ENCODE results near the gene CTTN.

CTTN gene

GRCh38 chr11:70456921-70457532 is 58.7 kb downstream of the CTTN start:
- peak; percentile 9 for DNase-seq (ENCODE audit: low read depth)

DNA sequence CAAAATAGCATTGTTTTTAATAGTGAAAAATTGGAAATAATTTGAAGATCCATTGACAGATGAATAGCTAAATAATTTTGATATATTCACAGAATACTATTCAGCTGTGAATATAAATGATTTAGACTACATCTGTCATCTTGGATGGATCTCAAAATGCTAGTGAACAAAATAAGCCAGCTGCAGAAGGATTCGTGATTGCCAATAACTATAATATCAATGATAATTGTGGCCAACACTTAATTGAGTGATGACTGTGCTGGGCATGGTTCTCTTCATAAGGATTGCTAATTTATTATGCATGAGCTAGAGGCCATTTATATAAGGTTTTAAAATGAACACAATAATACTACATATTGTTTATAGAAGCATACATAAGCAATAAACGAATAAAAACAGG is 60.4 kb downstream of the CTTN start:
- no peak for DNase-seq (ENCODE audit: low read depth)

- DNase-seq (ENCODE audit: low read depth): no peak
These were observed 61.8 kb downstream of the CTTN start for GRCh38 chr11:70460111-70460510.

GRCh38 chr11:70460964-70461363 is 62.6 kb downstream of the CTTN start:
- DNase-seq (ENCODE audit: low read depth): no peak

DNA sequence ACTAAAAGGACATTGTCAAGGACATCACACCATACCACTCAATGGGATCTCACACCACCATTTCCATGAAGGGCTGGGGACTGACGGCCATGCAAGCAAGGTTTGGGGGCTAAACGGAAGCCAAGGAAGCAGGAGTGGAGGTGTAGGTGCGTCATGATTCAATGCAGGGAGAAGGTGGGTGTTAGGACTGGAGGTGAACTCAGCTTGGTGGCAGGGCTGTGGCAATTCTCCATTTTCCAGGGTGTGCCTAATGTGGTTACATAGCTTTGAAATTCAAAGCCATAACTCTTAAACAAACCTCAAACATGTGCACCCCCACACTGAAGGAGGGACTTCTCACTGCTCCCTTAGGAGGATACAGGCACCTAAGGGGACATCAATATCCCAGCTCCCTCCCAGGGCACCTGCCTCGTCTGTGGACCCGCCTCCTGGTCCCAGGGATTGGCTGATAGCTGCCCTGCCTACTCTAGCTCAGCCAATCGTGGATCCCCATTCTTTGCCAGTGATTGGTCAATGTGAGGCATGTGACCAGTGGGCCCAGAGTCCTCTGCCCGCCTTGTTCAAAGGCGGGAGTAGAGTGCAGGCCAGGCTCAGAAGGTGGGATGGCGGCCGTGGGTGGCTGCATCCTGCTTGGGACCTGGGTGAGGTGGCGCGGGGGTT is 64.6 kb downstream of the CTTN start:
- DNase-seq (ENCODE audit: low read depth): no peak

DNA sequence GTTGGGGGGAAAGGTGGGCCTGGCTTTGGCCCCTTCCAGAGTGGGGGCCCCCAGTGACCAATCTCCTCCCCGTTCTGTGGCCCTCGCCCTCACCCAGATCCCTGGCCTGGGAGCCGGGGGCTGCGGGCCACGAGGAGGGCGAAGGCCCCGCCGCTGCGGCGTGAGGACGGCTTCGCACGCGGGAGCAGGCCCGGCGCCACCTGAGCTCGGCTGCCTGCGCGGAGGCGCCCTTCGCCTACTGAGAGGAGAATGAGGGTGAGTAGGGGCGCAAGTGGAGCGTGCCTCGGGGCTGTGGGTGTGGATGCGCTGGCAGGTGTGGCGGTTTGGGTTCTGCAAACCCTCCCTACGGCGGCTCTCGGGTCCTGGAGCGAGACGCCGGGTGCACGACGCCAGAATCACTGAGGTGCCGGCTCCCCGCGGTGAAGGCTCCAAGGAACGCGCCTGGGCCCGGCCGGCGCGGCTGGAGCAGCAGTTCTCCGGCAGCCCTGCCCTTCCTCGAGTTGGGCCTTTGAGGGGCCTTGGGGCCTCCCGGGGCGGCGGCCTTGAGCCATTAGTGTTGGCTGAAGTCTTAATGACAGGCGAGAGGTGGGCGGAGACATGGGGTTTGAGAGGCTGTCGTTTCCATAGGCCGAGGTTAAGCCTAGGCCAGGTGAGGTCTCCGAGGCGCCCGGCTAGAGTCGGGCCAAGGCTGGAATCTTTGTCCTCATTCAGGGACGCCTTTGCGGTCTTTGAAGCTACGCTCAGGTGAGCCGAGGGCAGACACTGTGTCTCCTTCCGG is 65.3 kb downstream of the CTTN start:
- no peak for DNase-seq (ENCODE audit: low read depth)

- no peak for DNase-seq (ENCODE audit: low read depth)
These were observed 66.4 kb downstream of the CTTN start for GRCh38 chr11:70464509-70465361.

DNA sequence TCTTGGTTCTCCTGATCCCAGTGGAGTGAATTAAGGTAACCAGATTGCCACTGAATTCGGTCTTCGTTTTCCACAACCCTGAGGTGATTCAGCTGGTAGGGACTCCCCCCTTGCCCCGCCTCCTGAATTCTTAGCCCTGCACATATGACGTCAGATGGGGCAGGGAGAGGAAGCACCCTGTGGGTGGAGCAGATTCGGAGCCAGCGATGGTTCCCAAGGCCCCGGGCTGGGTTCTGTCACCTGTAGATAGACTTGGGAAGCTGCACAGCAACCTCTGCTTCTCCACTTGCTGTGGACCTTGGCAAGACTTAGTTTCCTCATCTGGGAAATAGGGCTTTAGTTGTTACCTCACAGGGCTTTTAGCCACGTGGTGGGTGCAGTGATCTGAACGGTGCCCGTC is 67.8 kb downstream of the CTTN start:
- DNase-seq (ENCODE audit: low read depth): peak; percentile 32

- DNase-seq (ENCODE audit: low read depth): no peak
These were observed 68.3 kb downstream of the CTTN start for GRCh38 chr11:70466596-70466995.

GRCh38 chr11:70467201-70468085 is 69.1 kb downstream of the CTTN start:
- peak; percentile 64 for DNase-seq (ENCODE audit: low read depth)

- DNase-seq (ENCODE audit: low read depth): peak; percentile 19
These were observed 70.2 kb downstream of the CTTN start for GRCh38 chr11:70468256-70469195.

- DNase-seq (ENCODE audit: low read depth): no peak
These were observed 71.8 kb downstream of the CTTN start for GRCh38 chr11:70470127-70470526.

DNA sequence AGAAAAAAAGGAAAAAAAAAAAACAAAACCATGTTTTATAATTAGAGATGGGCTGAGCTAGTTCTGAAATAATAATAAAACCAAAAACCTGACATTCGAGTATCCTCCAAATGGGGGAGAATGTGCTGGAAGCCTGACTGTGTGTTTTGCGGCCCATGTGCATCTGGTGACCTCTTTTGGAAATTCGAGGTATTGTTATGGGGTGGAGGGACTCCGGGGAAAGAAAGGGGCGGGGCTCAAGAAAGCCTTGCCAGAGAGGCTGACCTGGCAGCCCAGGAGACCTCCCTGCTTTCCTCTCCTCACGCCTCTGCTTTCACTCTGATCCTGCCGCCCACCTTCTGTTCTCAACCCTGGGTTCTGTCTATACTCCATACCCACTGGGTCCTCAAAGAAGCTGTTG is 72.9 kb downstream of the CTTN start:
- peak; percentile 52 for DNase-seq (ENCODE audit: low read depth)

GRCh38 chr11:70472240-70472639 is 73.9 kb downstream of the CTTN start:
- no peak for DNase-seq (ENCODE audit: low read depth)

DNA sequence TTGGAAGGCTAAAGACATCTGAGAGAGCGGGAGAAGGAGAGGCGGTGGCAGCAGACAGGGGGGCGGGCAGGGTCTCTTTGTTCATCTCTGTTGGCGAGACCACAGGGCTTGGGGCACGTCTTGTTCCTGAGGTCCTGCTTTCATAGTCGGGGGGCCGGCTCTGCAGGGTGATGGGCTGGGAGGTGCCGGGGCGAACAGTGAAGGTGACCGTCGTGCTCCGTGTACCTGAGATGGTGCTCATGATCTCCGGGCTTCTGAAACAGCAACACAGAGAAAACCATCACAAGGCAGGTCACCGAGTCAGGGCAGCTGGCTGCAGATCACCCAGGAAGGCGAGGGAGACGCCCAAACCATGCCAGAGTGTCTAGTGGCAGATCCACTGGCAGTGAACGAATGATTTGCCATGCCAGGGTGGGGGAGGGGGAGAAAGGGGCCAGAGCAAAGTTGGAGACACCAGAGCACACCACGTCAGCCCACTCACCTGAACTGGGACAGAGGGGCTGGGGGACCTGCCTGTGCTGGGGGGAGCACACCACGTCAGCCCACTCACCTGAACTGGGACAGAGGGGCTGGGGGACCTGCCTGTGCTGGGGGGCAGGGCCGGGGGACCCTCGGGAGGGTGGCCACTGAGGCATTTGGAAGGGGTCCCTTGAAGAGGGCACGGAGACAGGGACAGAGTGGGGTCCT is 75.0 kb downstream of the CTTN start:
- no peak for DNase-seq (ENCODE audit: low read depth)

DNA sequence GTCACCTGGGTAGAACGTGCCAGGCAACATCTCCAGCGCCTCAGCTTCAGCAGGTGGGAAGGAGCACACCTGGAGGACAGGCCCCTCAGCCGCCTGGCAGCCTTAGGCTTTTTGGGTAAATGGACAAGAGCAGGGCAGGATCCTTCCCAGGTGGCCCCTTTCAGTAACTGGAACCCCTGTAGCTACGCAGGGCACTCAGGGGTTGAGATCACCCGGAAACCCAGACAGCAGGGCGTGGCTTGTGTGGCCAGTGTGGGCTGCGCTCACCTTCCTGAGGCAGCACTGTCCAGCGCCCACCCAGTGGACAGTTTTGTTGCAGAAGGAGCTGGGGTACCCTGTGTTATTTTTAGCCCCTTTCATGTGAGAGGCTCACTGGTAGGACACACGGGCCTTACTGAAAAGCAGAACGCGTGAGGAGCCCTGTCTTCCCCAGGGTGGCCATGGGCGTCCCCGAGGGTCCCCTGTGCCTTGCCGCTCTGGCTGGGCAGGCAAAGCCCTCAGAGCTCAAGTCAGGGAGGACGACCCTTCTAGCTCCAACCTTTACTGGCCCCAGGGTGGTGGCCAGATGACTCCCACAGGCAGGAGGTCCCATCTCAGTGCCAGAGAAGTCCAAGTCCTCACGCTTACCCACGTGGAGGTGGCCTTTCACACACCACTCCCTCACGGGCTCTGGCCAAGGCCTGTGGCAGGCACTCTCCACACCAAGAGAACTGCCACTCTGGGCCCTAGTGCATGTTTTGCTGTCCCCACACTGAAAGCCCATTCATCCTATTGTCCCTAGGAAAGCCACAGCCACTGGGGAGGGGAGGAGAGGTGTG is 75.8 kb downstream of the CTTN start:
- DNase-seq (ENCODE audit: low read depth): no peak

DNA sequence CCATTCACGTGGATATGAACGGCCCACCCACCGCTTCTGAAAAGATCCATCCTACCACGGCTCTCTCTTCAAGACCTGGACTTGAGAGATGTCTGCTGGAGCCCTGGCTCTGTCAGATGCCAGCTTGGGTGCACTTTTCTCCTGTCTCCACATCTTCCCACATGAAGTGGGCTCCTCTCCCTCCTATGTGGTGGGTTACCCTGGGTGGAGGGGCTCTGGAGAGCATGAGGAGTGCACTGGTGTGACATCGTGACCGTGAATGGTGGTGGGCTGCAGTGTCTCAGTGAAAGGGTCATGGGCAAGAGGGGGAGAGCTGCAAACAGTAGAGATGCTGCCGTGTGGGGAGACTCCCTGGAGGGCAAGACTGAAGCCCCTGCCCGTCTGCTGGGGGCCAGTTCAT is 76.4 kb downstream of the CTTN start:
- DNase-seq (ENCODE audit: low read depth): no peak

- DNase-seq (ENCODE audit: low read depth): peak; percentile 29
These were observed 78.3 kb downstream of the CTTN start for GRCh38 chr11:70476669-70477068.

- no peak for DNase-seq (ENCODE audit: low read depth)
These were observed 78.8 kb downstream of the CTTN start for GRCh38 chr11:70477176-70477575.

Measured in ELR (cell line).